CMK (cell line): ENCODE data around the gene GATA5.

ENCODE experiments used
- DNase-seq: peaks from one replicate; pipeline ENCODE4 v3.0.0-alpha.2; 2010; ENCODE audit warnings: low read depth

GATA5 gene

DNA sequence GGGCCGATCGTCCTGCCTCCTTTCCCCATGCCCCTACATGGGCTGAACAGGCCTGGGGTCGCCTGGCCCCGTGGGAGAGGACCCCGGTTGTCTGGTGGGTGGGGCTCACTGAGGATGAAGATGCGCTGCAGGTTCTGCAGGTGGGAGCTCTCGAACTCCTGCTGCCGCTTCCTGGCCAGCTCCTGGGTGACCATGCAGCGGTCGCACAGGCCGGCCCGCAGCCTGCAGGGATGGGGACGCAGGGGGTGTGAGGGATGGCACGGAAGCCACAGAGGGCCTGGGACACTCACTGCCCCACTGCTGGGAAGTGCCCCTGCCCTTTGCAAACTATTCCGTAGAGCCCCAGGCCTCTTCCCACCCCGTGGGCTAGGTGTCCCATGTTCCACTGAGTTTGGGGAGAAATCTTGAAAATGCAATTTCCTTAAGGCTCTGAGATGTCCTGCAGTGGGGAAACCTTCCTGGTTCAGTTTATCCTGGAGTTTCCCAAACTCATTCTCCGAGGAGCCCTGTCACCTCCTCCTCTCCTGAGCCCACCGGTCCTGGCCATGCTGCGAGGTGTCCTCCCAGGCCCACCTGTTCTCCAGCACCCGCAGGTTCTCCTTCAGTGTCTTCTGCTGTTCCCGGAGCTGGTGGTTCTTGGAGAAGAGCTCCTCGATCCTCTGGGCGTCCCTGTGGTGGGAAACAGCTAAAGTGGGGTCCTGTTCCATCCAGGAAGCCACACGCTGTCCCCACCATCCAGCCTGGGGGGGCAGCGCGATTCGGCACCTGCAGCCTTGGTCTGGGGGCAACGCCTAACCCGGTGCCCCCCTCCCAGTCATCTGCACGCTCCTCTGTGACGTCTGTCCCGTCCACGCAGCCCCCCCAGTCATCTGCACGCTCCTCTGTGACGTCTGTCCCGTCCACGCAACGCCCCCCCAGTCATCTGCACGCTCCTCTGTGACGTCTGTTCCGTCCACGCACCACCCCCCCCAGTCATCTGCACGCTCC is 58.9 kb downstream of the GATA5 start:
- no peak for DNase-seq

DNA sequence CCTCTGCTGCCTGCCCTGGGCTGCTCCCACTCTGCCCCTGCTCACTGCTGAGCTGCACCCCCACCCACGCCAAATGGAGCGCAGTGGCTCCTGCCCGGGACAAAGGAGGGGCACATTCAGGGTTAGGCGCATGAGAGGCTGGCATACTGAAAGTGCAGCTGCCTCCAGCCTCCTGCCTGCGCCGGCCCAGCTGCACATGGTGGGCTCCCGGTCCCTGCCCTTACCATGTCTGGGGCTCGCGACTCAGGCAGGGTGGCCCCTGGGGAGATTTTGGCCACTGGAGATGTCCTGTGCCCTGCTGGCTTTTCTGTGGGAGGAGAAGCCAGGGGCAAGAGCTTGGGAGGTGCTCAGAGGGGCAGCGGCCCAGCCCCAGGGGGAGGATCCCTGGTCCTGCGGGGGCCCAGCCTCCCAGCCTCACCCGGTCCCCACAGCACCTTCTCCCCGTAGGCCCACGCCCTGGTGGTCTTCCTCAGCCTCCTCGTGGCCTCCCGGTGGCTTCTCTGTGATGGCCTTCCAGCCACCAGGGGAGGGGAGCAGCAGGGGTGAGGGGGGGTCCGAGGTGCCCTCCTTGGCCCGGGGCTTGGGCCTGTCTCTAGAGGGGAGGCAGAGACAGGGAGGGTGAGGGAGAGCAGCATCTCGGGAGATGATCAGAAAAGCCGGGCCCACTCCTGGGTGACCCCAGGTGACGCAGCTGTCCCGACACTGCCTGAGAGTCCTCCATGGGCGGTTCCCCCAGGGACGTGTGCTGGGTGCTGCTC is 60.3 kb downstream of the GATA5 start:
- no peak for DNase-seq

DNA sequence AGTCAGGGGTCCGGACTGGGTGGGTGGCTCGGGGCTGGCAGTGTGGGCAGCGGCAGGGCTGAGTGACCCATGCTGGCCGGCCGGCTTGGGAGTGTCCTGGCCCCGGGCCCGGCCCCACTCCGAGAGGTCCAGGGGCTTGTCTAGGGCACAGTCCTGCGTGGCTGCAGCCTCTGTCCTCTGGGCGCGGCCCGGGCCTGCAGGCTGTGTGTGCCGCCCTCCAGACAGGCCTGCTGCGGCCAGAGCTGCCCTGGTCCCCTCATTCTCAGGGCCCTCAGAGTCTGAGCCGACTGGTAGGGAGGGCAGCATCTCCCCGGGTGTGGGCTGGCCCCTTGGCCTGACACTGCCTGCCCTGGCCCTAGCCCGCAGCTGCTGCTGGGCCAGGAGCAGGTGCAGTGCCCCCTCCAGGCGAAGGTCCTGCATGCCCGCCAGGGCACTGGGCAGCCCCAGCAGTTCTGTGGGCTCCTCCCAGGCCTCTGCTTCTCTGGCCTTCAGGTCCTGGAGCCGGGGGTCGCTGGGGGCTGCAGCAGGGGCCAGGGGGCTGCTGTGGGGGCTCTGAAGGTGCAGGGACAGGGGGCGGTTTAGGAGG is 61.8 kb downstream of the GATA5 start:
- no peak for DNase-seq
